ENCODE measurements around the gene MDK. TPM values are rescaled to one million over a fixed set of nuclear protein-coding genes. Genes with fewer than 3 reads are reported as not detected.

The MDK gene
- total and polyA plus RNA-seq, 2 of the 13 experiments (the other 11 are each of a cell fraction or from before 2014, with no cell fraction given) = 312 to 407 TPM

DNA sequence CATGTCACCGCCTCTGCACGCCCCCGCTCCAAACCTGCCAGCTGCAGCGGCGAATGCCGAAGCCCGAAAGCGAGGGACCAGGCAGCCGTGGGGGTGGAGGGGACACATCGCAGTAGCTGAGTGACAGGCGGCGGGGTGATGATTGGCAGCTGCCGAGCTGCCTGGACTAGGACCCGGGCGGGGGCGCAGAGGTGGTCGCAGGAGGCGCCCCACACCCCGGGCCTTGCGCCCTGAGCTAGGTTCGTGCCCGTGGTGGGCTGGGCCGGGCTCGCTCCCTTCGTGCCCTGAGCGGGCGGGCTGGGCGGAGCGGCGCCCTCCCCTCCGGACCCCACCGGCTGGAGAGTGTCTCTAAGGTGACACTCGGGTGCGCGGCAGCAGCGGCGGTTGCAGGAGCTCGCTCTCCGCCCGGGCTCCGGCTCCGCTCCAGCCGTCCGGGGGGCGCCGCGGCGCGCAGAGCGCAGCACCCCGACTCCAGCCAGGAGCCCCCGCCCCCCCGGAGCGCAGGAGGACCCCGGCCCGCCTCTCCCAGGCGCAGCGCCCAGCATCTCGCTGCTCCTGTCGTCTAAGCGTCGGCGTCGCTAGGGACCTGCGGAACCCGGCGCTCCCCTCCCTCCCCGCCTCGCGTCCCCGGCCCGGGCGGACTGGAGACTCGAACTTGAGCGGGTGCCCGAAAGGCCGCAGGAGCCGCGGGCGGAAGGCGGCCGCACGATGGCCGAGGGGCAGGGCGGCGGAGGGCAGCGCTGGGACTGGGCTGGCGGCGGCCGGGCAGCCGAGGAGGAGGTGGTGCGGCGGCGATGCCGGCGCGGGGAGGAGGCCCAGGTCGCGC is 48.7 kb upstream of the MDK start (continued):
- TF ChIP-seq, protein P1, sequence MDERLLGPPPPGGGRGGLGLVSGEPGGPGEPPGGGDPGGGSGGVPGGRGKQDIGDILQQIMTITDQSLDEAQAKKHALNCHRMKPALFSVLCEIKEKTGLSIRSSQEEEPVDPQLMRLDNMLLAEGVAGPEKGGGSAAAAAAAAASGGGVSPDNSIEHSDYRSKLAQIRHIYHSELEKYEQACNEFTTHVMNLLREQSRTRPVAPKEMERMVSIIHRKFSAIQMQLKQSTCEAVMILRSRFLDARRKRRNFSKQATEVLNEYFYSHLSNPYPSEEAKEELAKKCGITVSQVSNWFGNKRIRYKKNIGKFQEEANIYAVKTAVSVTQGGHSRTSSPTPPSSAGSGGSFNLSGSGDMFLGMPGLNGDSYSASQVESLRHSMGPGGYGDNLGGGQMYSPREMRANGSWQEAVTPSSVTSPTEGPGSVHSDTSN (CRISPR knock-in tag; IDR thresholded peaks at IDR 0.05) = 0 out of 2 replicates have a peak, but pooled peaks have one; percentile 34
- 0 out of 2 replicates have a peak, but pooled peaks have one; percentile 22 for TF ChIP-seq ZNF556 (CRISPR knock-in tag; IDR thresholded peaks at IDR 0.05; ENCODE audit: borderline replicate concordance)

- POLR2A ChIA-PET = no interaction called here
- FAIRE-seq (no peak), ATAC-seq (peak; percentile 13), DNase-seq (ENCODE audit: low spot score) (no peak)
- BruUV-seq (replicated peaks) = no TSS peak
- Histone ChIP-seq H3K27me3 (ENCODE audit: control insufficient read depth in 1 of 2, insufficient read depth in 2 of 2, low read length in 2 of 2) (peaks cover 22 to 86% of the 10 kb centered on the region in 2 experiments), H3K4me3 (replicated peaks in 1 of 3; ENCODE audit: insufficient read depth in 1 of 3, low read depth in 2 of 3, low read length in 3 of 3) (peak overlapping the region in 2 of 3 experiments; percentile 39 to 65; a peak in 4 of 6 replicates), H3K36me3 (replicated peaks in 1 of 2; ENCODE audit: control insufficient read depth in 1 of 2, insufficient read depth in 2 of 2, low read length in 2 of 2) (no peaks in the 10 kb centered on the region), H4K20me1 (ENCODE audit: insufficient read depth, low read length) (peaks cover 7% of the 10 kb centered on the region; the same call in 1 of the 2 replicates), H2AFZ (ENCODE audit: low read length) (no peak overlapping the region), H3K9me3 (ENCODE audit: low read length) (no peaks in the 10 kb centered on the region), H3K27ac (ENCODE audit: extremely low read length, insufficient read depth, low read length) (no peak overlapping the region), H3K79me2 (ENCODE audit: insufficient read depth, low read length) (no peaks in the 10 kb centered on the region), H3K9ac (ENCODE audit: insufficient read depth, low read depth, low read length) (no peak overlapping the region), H3K4me1 (ENCODE audit: insufficient read depth, low read length) (0 out of 2 replicates have a peak, but pooled peaks cover 4% of the 10 kb centered on the region), H3K4me2 (ENCODE audit: low read depth, low read length) (peak overlapping the region; percentile 66)
- in situ Hi-C loops (cut with HindIII; ENCODE audit: extremely low pct_ligation_motif_present, low pct_unique_long_range_greater_than_20kb) = no loop called here
- intact Hi-C loops (cut with micrococcal nuclease; ENCODE audit: unreplicated experiment) = no loop called here
- TF ChIP-seq TEAD3 (CRISPR knock-in tag; optimal IDR thresholded peaks at IDR 0.05; ENCODE audit: borderline replicate concordance) = no peak
- TF ChIP-seq, protein P2, sequence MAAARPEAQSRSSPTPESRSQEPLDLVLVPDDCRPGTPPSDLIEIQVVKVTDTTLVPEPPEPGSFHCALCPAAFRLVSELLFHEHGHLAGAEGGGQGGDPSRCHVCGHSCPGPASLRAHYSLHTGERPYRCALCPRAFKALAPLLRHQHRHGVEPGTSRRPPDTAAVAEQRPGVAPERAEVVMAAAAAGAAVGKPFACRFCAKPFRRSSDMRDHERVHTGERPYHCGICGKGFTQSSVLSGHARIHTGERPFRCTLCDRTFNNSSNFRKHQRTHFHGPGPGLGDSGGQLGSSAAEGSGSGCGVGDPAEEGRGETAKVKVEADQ (CRISPR knock-in tag; IDR thresholded peaks at IDR 0.05; ENCODE audit: borderline replicate concordance) = no peak
- TF ChIP-seq CC2D1A (CRISPR knock-in tag; IDR thresholded peaks at IDR 0.05) = no peak
- TF ChIP-seq MTF2 (CRISPR knock-in tag; IDR thresholded peaks at IDR 0.05; ENCODE audit: borderline replicate concordance) = 0 out of 2 replicates have a peak, but pooled peaks have one; percentile 3
- TF ChIP-seq ATF3 (CRISPR knock-in tag; IDR thresholded peaks at IDR 0.05) = no peak
- TF ChIP-seq ZNF816 (CRISPR knock-in tag; IDR thresholded peaks at IDR 0.05; ENCODE audit: borderline replicate concordance) = no peak
- TF ChIP-seq POLR2G (IDR thresholded peaks at IDR 0.05; ENCODE audit: low read depth, low read length) = no peak
- TF ChIP-seq ATF1 (CRISPR knock-in tag; IDR thresholded peaks at IDR 0.05) = no peak
- 0 out of 2 replicates have a peak, but pooled peaks have one; percentile 41 for TF ChIP-seq EZH2 (conservative IDR thresholded peaks at IDR 0.05; ENCODE audit: low read depth, low read length)
- no peak for TF ChIP-seq ZNF713 (CRISPR knock-in tag; IDR thresholded peaks at IDR 0.05)
- TF ChIP-seq ZIK1 (CRISPR knock-in tag; IDR thresholded peaks at IDR 0.05; ENCODE audit: borderline replicate concordance, low read depth) = no peak
- 0 out of 2 replicates have a peak, but pooled peaks have one; percentile 40 for TF ChIP-seq IRX3 (CRISPR knock-in tag; IDR thresholded peaks at IDR 0.05; ENCODE audit: borderline replicate concordance, low read depth)
- WGBS (ENCODE audit: low lambda C conversion rate) = 30% methylated on average over 4 of the region's 25 CpGs
- CTCF ChIA-PET (ENCODE audit: low intra/inter-chr PET ratio, low total read pairs) = no interaction called here
Observed at GRCh38 chr11:46333394-46333947, 48.0 kb upstream of the MDK start.

Measured in HepG2 (cell line).